ENCODE measurements around the gene C3. TPM values are rescaled to one million over a fixed set of nuclear protein-coding genes. Genes with fewer than 3 reads are reported as not detected.

The C3 gene
- total RNA-seq, 4 donors from 2014 or later: 393 to 1,020 (median 677) TPM

GRCh38 chr19:6721138-6721474 lies 656 bp upstream of the C3 start:
- intact Hi-C loops (cut with DNase I): no loop called here
- peaks cover 0 to 40% (median 0%) of the 10 kb centered on the region in 4 donors for H3K27me3 ChIP-seq
- peaks cover 0 to 27% (median 12%) of the 10 kb centered on the region in 4 donors for H3K4me1 ChIP-seq
- TF ChIP-seq POLR2A (IDR thresholded peaks at IDR 0.05; ENCODE audit: low read depth): no peak
- TF ChIP-seq EP300 (IDR thresholded peaks at IDR 0.05): no peak
- TF ChIP-seq CTCF (IDR thresholded peaks at IDR 0.05): no peak
- no peak for TF ChIP-seq POLR2AphosphoS5 (IDR thresholded peaks at IDR 0.05)
- no peak overlapping the region for H3K4me3 ChIP-seq
- DNase-seq (ENCODE audit: extremely low spot score): no peak
- peak overlapping the region; percentile 35 to 67 (median 42) for H3K27ac ChIP-seq (replicated peaks in 1 of 4)
- H3K9me3 ChIP-seq: no peaks in the 10 kb centered on the region
- peaks cover 0 to 6% (median under 1%) of the 10 kb centered on the region in 4 donors for H3K36me3 ChIP-seq

- H3K36me3 ChIP-seq: peaks cover 0 to 6% (median 2%) of the 10 kb centered on the region in 4 donors
- H3K9me3 ChIP-seq: no peaks in the 10 kb centered on the region
- intact Hi-C loops (cut with DNase I): no loop called here
- TF ChIP-seq CTCF (IDR thresholded peaks at IDR 0.05): no peak
- peak overlapping the region; percentile 40 to 57 (median 44) for H3K4me3 ChIP-seq
- 79% methylated on average over 3 of the region's 3 CpGs for WGBS
- H3K27me3 ChIP-seq: peaks cover 0 to 38% (median 0%) of the 10 kb centered on the region in 4 donors
- peak overlapping the region in 3 of 4 donors; percentile 13 to 41 (median 15) for H3K27ac ChIP-seq (replicated peaks in 1 of 4)
- peaks cover 0 to 27% (median 12%) of the 10 kb centered on the region in 4 donors for H3K4me1 ChIP-seq
- DNase-seq (ENCODE audit: extremely low spot score): no peak
These were observed 470 bp downstream of the C3 start for GRCh38 chr19:6719992-6720368.

GRCh38 chr19:6719540-6719861 lies 949 bp downstream of the C3 start:
- peaks cover 0 to 6% (median 2%) of the 10 kb centered on the region in 4 donors for H3K36me3 ChIP-seq
- peaks cover 0 to 27% (median 12%) of the 10 kb centered on the region in 4 donors for H3K4me1 ChIP-seq
- no peak for DNase-seq (ENCODE audit: extremely low spot score)
- intact Hi-C loops (cut with DNase I): no loop called here
- peak overlapping the region; percentile 40 to 57 (median 44) for H3K4me3 ChIP-seq
- H3K27me3 ChIP-seq: peaks cover 0 to 38% (median 0%) of the 10 kb centered on the region in 4 donors
- H3K27ac ChIP-seq (replicated peaks in 1 of 4): peak overlapping the region in 1 of 4 donors; percentile 13
- no peaks in the 10 kb centered on the region for H3K9me3 ChIP-seq
- no peak for TF ChIP-seq POLR2A (IDR thresholded peaks at IDR 0.05; ENCODE audit: low read depth)
- no peak for TF ChIP-seq CTCF (IDR thresholded peaks at IDR 0.05)
- TF ChIP-seq EP300 (IDR thresholded peaks at IDR 0.05): no peak
- TF ChIP-seq POLR2AphosphoS5 (IDR thresholded peaks at IDR 0.05): no peak
- WGBS: 71% methylated on average over 5 of the region's 6 CpGs

GRCh38 chr19:6718741-6719539 lies 1.5 kb downstream of the C3 start:
- H3K27me3 ChIP-seq: peaks cover 0 to 40% (median 0%) of the 10 kb centered on the region in 4 donors
- no peaks in the 10 kb centered on the region for H3K9me3 ChIP-seq
- WGBS: 65% methylated on average over 19 of the region's 21 CpGs
- H3K36me3 ChIP-seq: peaks cover 0 to 6% (median 2%) of the 10 kb centered on the region in 4 donors
- peaks cover 0 to 21% (median 12%) of the 10 kb centered on the region in 4 donors for H3K4me1 ChIP-seq
- intact Hi-C loops (cut with DNase I): no loop called here
- no peak for DNase-seq (ENCODE audit: extremely low spot score)
- H3K27ac ChIP-seq (replicated peaks in 1 of 4): peak overlapping the region in 1 of 4 donors; percentile 20
- TF ChIP-seq POLR2A (IDR thresholded peaks at IDR 0.05; ENCODE audit: low read depth): no peak
- no peak for TF ChIP-seq POLR2AphosphoS5 (IDR thresholded peaks at IDR 0.05)
- no peak for TF ChIP-seq EP300 (IDR thresholded peaks at IDR 0.05)
- TF ChIP-seq CTCF (IDR thresholded peaks at IDR 0.05): no peak
- H3K4me3 ChIP-seq: peak overlapping the region; percentile 40 to 57 (median 44)

Measured in esophagus muscularis mucosa (tissue), 4 donors.